ENCODE measurements around the gene WDTC1.

Gene WDTC1

GRCh38 chr1:27349784-27350662, 115.6 kb downstream of the WDTC1 start:
- Histone ChIP-seq H3K27ac (ENCODE audit: low read length) (no peak overlapping the region), H3K36me3 (replicated peaks; ENCODE audit: insufficient read depth, low read length) (no peaks in the 10 kb centered on the region)
- DNase-seq: peak; percentile 18

GRCh38 chr1:27350663-27351540, 116.5 kb downstream of the WDTC1 start:
- TF ChIP-seq CTCF (IDR thresholded peaks at IDR 0.05; ENCODE audit: low read length): no peak
- TF ChIP-seq EZH2phosphoT487 (IDR thresholded peaks at IDR 0.05; ENCODE audit: low read length): no peak
- DNase-seq: no peak
- H3K4me2 ChIP-seq (ENCODE audit: low read depth, low read length): no peak overlapping the region
- H3K27me3 ChIP-seq (replicated peaks; ENCODE audit: insufficient read depth, low read length): no peaks in the 10 kb centered on the region
- no peak overlapping the region for H3K27ac ChIP-seq (ENCODE audit: low read length)
- H3K4me1 ChIP-seq (ENCODE audit: low read length): no peaks in the 10 kb centered on the region
- no peak overlapping the region for H2AFZ ChIP-seq (ENCODE audit: low read length)
- H4K20me1 ChIP-seq (ENCODE audit: insufficient read depth, low read length): no peaks in the 10 kb centered on the region
- H3K79me2 ChIP-seq (ENCODE audit: low read length): no peaks in the 10 kb centered on the region
- H3K36me3 ChIP-seq (replicated peaks; ENCODE audit: insufficient read depth, low read length): no peaks in the 10 kb centered on the region
- no peaks in the 10 kb centered on the region for H3K9me2 ChIP-seq (replicated peaks; ENCODE audit: insufficient read depth, low read length)
- H3K9me3 ChIP-seq (replicated peaks; ENCODE audit: insufficient read depth, low read length): no peaks in the 10 kb centered on the region
- H3K9ac ChIP-seq (ENCODE audit: low read length): no peak overlapping the region
- H3K4me3 ChIP-seq (ENCODE audit: low read length): no peak overlapping the region
- H3F3A ChIP-seq (ENCODE audit: insufficient read depth, low read length): no peaks in the 10 kb centered on the region

More at GRCh38 chr1:27349784-27350662, 115.6 kb downstream of the WDTC1 start:
- Histone ChIP-seq H4K20me1 (ENCODE audit: insufficient read depth, low read length) (no peaks in the 10 kb centered on the region), H3K4me2 (ENCODE audit: low read depth, low read length) (peak overlapping the region; percentile 91), H3K9me3 (replicated peaks; ENCODE audit: insufficient read depth, low read length) (no peaks in the 10 kb centered on the region), H3K4me1 (ENCODE audit: low read length) (no peaks in the 10 kb centered on the region), H3K9ac (ENCODE audit: low read length) (peak overlapping the region; percentile 58; the same call in 1 of the 2 replicates), H3K4me3 (ENCODE audit: low read length) (peak overlapping the region; percentile 65), H2AFZ (ENCODE audit: low read length) (peak overlapping the region; percentile 97), H3K9me2 (replicated peaks; ENCODE audit: insufficient read depth, low read length) (no peaks in the 10 kb centered on the region), H3K79me2 (ENCODE audit: low read length) (no peaks in the 10 kb centered on the region), H3F3A (ENCODE audit: insufficient read depth, low read length) (no peaks in the 10 kb centered on the region), H3K27me3 (replicated peaks; ENCODE audit: insufficient read depth, low read length) (no peaks in the 10 kb centered on the region)
- TF ChIP-seq CTCF (IDR thresholded peaks at IDR 0.05; ENCODE audit: low read length) (no peak), EZH2phosphoT487 (IDR thresholded peaks at IDR 0.05; ENCODE audit: low read length) (no peak)

GRCh38 chr1:27351541-27352107, 117.2 kb downstream of the WDTC1 start:
- no peak overlapping the region for H2AFZ ChIP-seq (ENCODE audit: low read length)
- no peaks in the 10 kb centered on the region for H3F3A ChIP-seq (ENCODE audit: insufficient read depth, low read length)

More at GRCh38 chr1:27351541-27352107, 117.2 kb downstream of the WDTC1 start:
- TF ChIP-seq EZH2 (optimal IDR thresholded peaks at IDR 0.05; ENCODE audit: low read depth, low read length) (no peak), CTCF (IDR thresholded peaks at IDR 0.05; ENCODE audit: low read length) (no peak), EZH2phosphoT487 (IDR thresholded peaks at IDR 0.05; ENCODE audit: low read length) (no peak)
- Histone ChIP-seq H3K9me3 (replicated peaks; ENCODE audit: insufficient read depth, low read length) (no peaks in the 10 kb centered on the region), H3K36me3 (replicated peaks; ENCODE audit: insufficient read depth, low read length) (no peaks in the 10 kb centered on the region), H3K79me2 (ENCODE audit: low read length) (no peaks in the 10 kb centered on the region), H3K4me3 (ENCODE audit: low read length) (no peak overlapping the region), H3K27ac (ENCODE audit: low read length) (no peak overlapping the region), H3K27me3 (replicated peaks; ENCODE audit: insufficient read depth, low read length) (no peaks in the 10 kb centered on the region), H3K4me2 (ENCODE audit: low read depth, low read length) (no peak overlapping the region), H3K9ac (ENCODE audit: low read length) (no peak overlapping the region), H3K9me2 (replicated peaks; ENCODE audit: insufficient read depth, low read length) (no peaks in the 10 kb centered on the region), H3K4me1 (ENCODE audit: low read length) (no peaks in the 10 kb centered on the region), H4K20me1 (ENCODE audit: insufficient read depth, low read length) (no peaks in the 10 kb centered on the region)
- DNase-seq: no peak

All from MM.1S (cell line).